H1 (cell line): Measurements from ENCODE around the gene MBOAT1. TPM values are rescaled to one million over a fixed set of nuclear protein-coding genes. Genes with fewer than 3 reads are reported as not detected.

Experiments used
- CTCF ChIA-PET: fragments of 300-600 bp; sonication (Branson Sonifier 250); formaldehyde crosslinking; loops from one replicate; lab custom pipeline; 2021; ENCODE audit not compliant: partially characterized antibody; lab: Charles Lee
- POLR2A ChIA-PET: fragments of 300-600 bp; sonication (Branson Sonifier 250); formaldehyde crosslinking; loops from one replicate; lab custom pipeline; 2021; ENCODE audit warnings: inconsistent platforms; ENCODE audit not compliant: partially characterized antibody; lab: Charles Lee
- DNase-seq, 2 experiments: peaks; one replicate each; pipeline versions ENCODE4 v3.0.0 to v3.0.0-alpha.2; 2010 to 2022; ENCODE audit warnings: low spot score in 2 of 2, low read depth in 1 of 2, mixed read lengths in 1 of 2
- FAIRE-seq: peaks from 2 replicates; lab custom pipeline; 2011; peaks lifted over from hg19 to GRCh38; lab: Jason Lieb, UNC
- H2AFZ ChIP-seq: 2 replicates; pipeline ENCODE4 v1.8.1; 2012; ENCODE audit warnings: low read length, inconsistent platforms
- H2AK5ac ChIP-seq: 2 replicates; pipeline ENCODE4 v1.6.1; 2013; ENCODE audit warnings: low read depth, low read length
- H2BK120ac ChIP-seq: replicated peaks from 2 replicates; pipeline ENCODE3; 2013; ENCODE audit warnings: low read depth, low read length, inconsistent platforms
- H2BK12ac ChIP-seq: 2 replicates; pipeline ENCODE4 v1.6.1; 2013; ENCODE audit warnings: low read depth, low read length
- H2BK15ac ChIP-seq: 2 replicates; pipeline ENCODE4 v1.6.1; 2013; ENCODE audit warnings: low read length
- H2BK20ac ChIP-seq: 2 replicates; pipeline ENCODE4 v1.6.1; 2013; ENCODE audit warnings: low read length
- H2BK5ac ChIP-seq: 2 replicates; pipeline ENCODE4 v1.6.1; 2013; ENCODE audit warnings: low read depth, low read length
- H3K14ac ChIP-seq: 2 replicates; pipeline ENCODE4 v1.6.1; 2013; ENCODE audit warnings: inconsistent platforms; ENCODE audit not compliant: insufficient read length
- H3K18ac ChIP-seq: 2 replicates; pipeline ENCODE4 v1.6.1; 2013; ENCODE audit warnings: low read length; ENCODE audit errors: extremely low read depth
- H3K23ac ChIP-seq: 2 replicates; pipeline ENCODE4 v1.6.1; 2013; ENCODE audit warnings: inconsistent platforms; ENCODE audit not compliant: insufficient read length
- H3K23me2 ChIP-seq: 2 replicates; pipeline ENCODE4 v1.6.1; 2013; ENCODE audit warnings: low read depth, low read length
- H3K27ac ChIP-seq: 2 replicates; pipeline ENCODE4 v1.6.1; 2011; ENCODE audit warnings: low read depth, low read length, inconsistent platforms
- H3K27me3 ChIP-seq, 4 experiments: replicated peaks in 1 of 4; 1 replicate in 1 of 4; 2 replicates in 3 of 4; pipeline versions ENCODE4 v1.6.1 to v1.8.1; 2011 to 2013; ENCODE audit warnings: low read length in 3 of 4, mild to moderate bottlenecking in 3 of 4, inconsistent platforms in 2 of 4, mixed read lengths in 2 of 4, moderate library complexity in 1 of 4; ENCODE audit not compliant: control insufficient read depth in 3 of 4, insufficient read depth in 3 of 4; ENCODE audit errors: extremely low read depth in 1 of 4
- H3K36me3 ChIP-seq, 4 experiments: 2 replicates each; pipeline versions ENCODE4 v1.6.1 to v1.8.1; 2011 to 2013; ENCODE audit warnings: mild to moderate bottlenecking in 4 of 4, low read length in 3 of 4, moderate library complexity in 2 of 4, control low read depth in 1 of 4, inconsistent platforms in 1 of 4; ENCODE audit not compliant: insufficient read depth in 4 of 4, control insufficient read depth in 2 of 4
- H3K4ac ChIP-seq: replicated peaks from 2 replicates; pipeline ENCODE3; 2013; ENCODE audit warnings: low read length, low read depth, mixed read lengths, inconsistent platforms; ENCODE audit not compliant: insufficient read length
- H3K4me1 ChIP-seq, 4 experiments: replicated peaks in 1 of 4; 1 replicate in 1 of 4; 2 replicates in 3 of 4; pipeline versions ENCODE4 v1.6.1 to v1.8.1; 2011 to 2013; ENCODE audit warnings: low read length in 3 of 4, inconsistent platforms in 2 of 4, mixed read lengths in 1 of 4; ENCODE audit not compliant: insufficient read depth in 4 of 4, control insufficient read depth in 3 of 4
- H3K4me2 ChIP-seq, 2 experiments: 2 replicates each; pipeline versions ENCODE4 v1.6.1 to v1.8.1; 2011 to 2013; ENCODE audit warnings: low read depth in 2 of 2, low read length in 2 of 2, control low read depth in 1 of 2, inconsistent platforms in 1 of 2, mild to moderate bottlenecking in 1 of 2; ENCODE audit not compliant: insufficient read depth in 1 of 2
- H3K4me3 ChIP-seq, 4 experiments: fragments of 200-600, 300-600 bp in 1 of 4; sonication (generic), shearing (Covaris generic), sonication (Bioruptor Twin) in 1 of 4; 2 replicates each; pipeline versions ENCODE4 v1.5.1 to v1.8.1; 2011 to 2016; ENCODE audit warnings: low read length in 4 of 4, low read depth in 3 of 4, control low read depth in 2 of 4, inconsistent platforms in 2 of 4, mild to moderate bottlenecking in 2 of 4, mixed read lengths in 1 of 4, moderate library complexity in 1 of 4; ENCODE audit not compliant: insufficient read depth in 2 of 4; ENCODE audit errors: extremely low read depth in 1 of 4
- H3K56ac ChIP-seq: replicated peaks from 2 replicates; pipeline ENCODE3; 2013; ENCODE audit warnings: low read depth, mild to moderate bottlenecking, mixed read lengths, low read length, inconsistent platforms; ENCODE audit not compliant: insufficient read length
- H3K79me1 ChIP-seq: 2 replicates; pipeline ENCODE4 v1.6.1; 2013; ENCODE audit warnings: low read depth, low read length, control low read depth
- H3K79me2 ChIP-seq, 2 experiments: 2 replicates each; pipeline versions ENCODE4 v1.6.1 to v1.8.1; 2012 to 2013; ENCODE audit warnings: low read length in 2 of 2, mild to moderate bottlenecking in 2 of 2, inconsistent platforms in 1 of 2; ENCODE audit not compliant: insufficient read depth in 2 of 2, control insufficient read depth in 1 of 2
- H3K9ac ChIP-seq, 4 experiments: replicated peaks in 1 of 4; 1 replicate in 1 of 4; 2 replicates in 3 of 4; pipeline versions ENCODE4 v1.6.1 to v1.8.1; 2011 to 2013; ENCODE audit warnings: low read depth in 3 of 4, low read length in 3 of 4, control low read depth in 2 of 4, mild to moderate bottlenecking in 2 of 4, moderate library complexity in 2 of 4, inconsistent platforms in 1 of 4; ENCODE audit errors: extremely low read depth in 1 of 4
- H3K9me3 ChIP-seq, 2 experiments: 2 replicates each; pipeline versions ENCODE4 v1.6.1 to v1.8.1; 2012 to 2013; ENCODE audit warnings: mild to moderate bottlenecking in 2 of 2, moderate library complexity in 2 of 2, control low read depth in 1 of 2, inconsistent platforms in 1 of 2, low read depth in 1 of 2, low read length in 1 of 2, mixed read lengths in 1 of 2; ENCODE audit not compliant: insufficient read depth in 2 of 2
- H4K20me1 ChIP-seq, 2 experiments: replicated peaks in 1 of 2; 2 replicates each; pipeline versions ENCODE3 to v1.8.1; 2011 to 2013; ENCODE audit warnings: inconsistent platforms in 2 of 2, low read length in 2 of 2, mild to moderate bottlenecking in 1 of 2; ENCODE audit not compliant: insufficient read depth in 2 of 2, control insufficient read depth in 1 of 2
- H4K5ac ChIP-seq: 2 replicates; pipeline ENCODE4 v1.6.1; 2013; ENCODE audit warnings: low read length, low read depth, mixed read lengths, inconsistent platforms; ENCODE audit not compliant: insufficient read length
- H4K8ac ChIP-seq: 2 replicates; pipeline ENCODE4 v1.8.0; 2013; ENCODE audit warnings: mild to moderate bottlenecking, moderate library complexity, low read length, inconsistent platforms; ENCODE audit not compliant: insufficient read depth; ENCODE audit errors: extremely low read depth
- H4K91ac ChIP-seq: replicated peaks from 2 replicates; pipeline ENCODE3; 2013; ENCODE audit warnings: low read length, mixed read lengths, inconsistent platforms; ENCODE audit not compliant: insufficient read length
- CHD1 ChIP-seq: IDR thresholded peaks from 2 replicates; pipeline ENCODE4 v1.6.1; 2012; ENCODE audit warnings: low read depth, low read length, improper control_type of control experiment
- EP300 ChIP-seq, 2 experiments: IDR thresholded peaks; 1 replicate in 1 of 2; 2 replicates in 1 of 2; pipeline ENCODE4 v1.6.1; 2011 to 2012; ENCODE audit warnings: low read depth in 2 of 2, low read length in 2 of 2, mild to moderate bottlenecking in 2 of 2, borderline replicate concordance in 1 of 2, inconsistent platforms in 1 of 2, moderate library complexity in 1 of 2
- GTF2F1 ChIP-seq: IDR thresholded peaks from 2 replicates; pipeline ENCODE4 v1.6.1; 2012; ENCODE audit warnings: low read depth, low read length, improper control_type of control experiment, borderline replicate concordance
- HDAC6 ChIP-seq: IDR thresholded peaks from one replicate; pipeline ENCODE4 v1.7.1; 2012; ENCODE audit warnings: low read depth, mild to moderate bottlenecking, inconsistent platforms, low read length, moderate library complexity
- MAX ChIP-seq: IDR thresholded peaks from 2 replicates; pipeline ENCODE4 v1.6.1; 2012; ENCODE audit warnings: inconsistent platforms
- PHF8 ChIP-seq: fragments of 200-600 bp; sonication (generic); conservative IDR thresholded peaks from 2 replicates; pipeline ENCODE4 v1.7.1; 2012; ENCODE audit warnings: low read depth, mild to moderate bottlenecking, inconsistent platforms, low read length, moderate library complexity
- RAD21 ChIP-seq, 2 experiments: IDR thresholded peaks in 1 of 2; conservative IDR thresholded peaks in 1 of 2; 2 replicates each; pipeline ENCODE4 v1.6.1; 2011; ENCODE audit warnings: low read depth in 2 of 2, low read length in 2 of 2, improper control_type of control experiment in 1 of 2, inconsistent platforms in 1 of 2, mild to moderate bottlenecking in 1 of 2, moderate library complexity in 1 of 2
- SAP30 ChIP-seq: fragments of 300-600 bp; sonication (generic); IDR thresholded peaks from 2 replicates; pipeline ENCODE4 v1.7.1; 2012; ENCODE audit warnings: low read length, moderate library complexity, mild to moderate bottlenecking, inconsistent platforms; ENCODE audit not compliant: insufficient read depth, insufficient replicate concordance
- SIX5 ChIP-seq: IDR thresholded peaks from 2 replicates; pipeline ENCODE4 v1.6.1; 2011; ENCODE audit warnings: mild to moderate bottlenecking, low read depth, low read length
- TCF12 ChIP-seq: IDR thresholded peaks from 2 replicates; pipeline ENCODE4 v1.6.1; 2011; ENCODE audit warnings: low read depth, mild to moderate bottlenecking, low read length
- TEAD4 ChIP-seq: IDR thresholded peaks from 2 replicates; pipeline ENCODE4 v1.6.1; 2012; ENCODE audit warnings: low read depth, low read length, inconsistent platforms, mixed read lengths
- WGBS, 2 experiments: shearing (Covaris generic) in 1 of 2; methylation state at CpG; one replicate each; pipeline versions ENCODE4 v1.1.6 to v1.1.7; 2013 to 2015; ENCODE audit warnings: low lambda C conversion rate in 2 of 2, mixed read lengths in 2 of 2, inconsistent platforms in 1 of 2, low coverage in 1 of 2, missing lambda C conversion rate in 1 of 2; ENCODE audit not compliant: insufficient replicate concordance in 2 of 2, insufficient coverage in 1 of 2, insufficient read length in 1 of 2; ENCODE audit errors: extremely low coverage in 1 of 2, missing lambda C conversion rate in 1 of 2; 5-methylcytosine and 5-hydroxymethylcytosine counted together
- polyA plus RNA-seq, 7 experiments: library from polyadenylated mRNA; depleted of rRNA in 3 of 7; stranded (reverse) in 5 of 7; unstranded in 2 of 7; fragments of >200 nt in 5 of 7; fragments of 200-250 nt in 2 of 7; gene quantifications; 1 replicate in 5 of 7; 2 replicates in 1 of 7; 4 replicates in 1 of 7; pipeline versions ENCODE4 v1.2.1 to v1.2.3, GENCODE V29; 2011 to 2013; ENCODE audit warnings: missing spikeins in 2 of 7, mixed read lengths in 2 of 7
- total RNA-seq: library from RNA; stranded (reverse); fragmentation: NEBNext Ultra II Directional; extraction: Animal tissue kit (Norgen Biotek cat#: 25700); gene quantifications from 2 replicates; pipeline ENCODE4 v1.2.1, GENCODE V29; 2021

Gene MBOAT1
- total and polyA plus RNA-seq, 2 of the 8 experiments (the other 6 are each of a cell fraction or from before 2014, with no cell fraction given), result 4.9 to 19.5 TPM

GRCh38 chr6:20099156-20099555 lies 113.1 kb downstream of the MBOAT1 start:
- Histone ChIP-seq H4K8ac (no peak overlapping the region), H2BK5ac (no peak overlapping the region), H2BK20ac (no peak overlapping the region), H3K14ac (no peak overlapping the region), H3K56ac (no peak overlapping the region), H4K20me1 (no peaks in the 10 kb centered on the region), H3K36me3 (no peaks in the 10 kb centered on the region), H3K23ac (no peak overlapping the region), H3K4me3 (no peak overlapping the region), H2BK12ac (no peak overlapping the region), H3K4me2 (no peak overlapping the region), H3K23me2 (no peaks in the 10 kb centered on the region), H3K18ac (no peak overlapping the region), H3K9ac (no peak overlapping the region), H3K4ac (no peak overlapping the region), H3K27ac (no peak overlapping the region), H4K5ac (no peak overlapping the region), H2BK15ac (no peak overlapping the region), H3K9me3 (no peaks in the 10 kb centered on the region), H3K4me1 (no peaks in the 10 kb centered on the region; a peak in 1 of 7 replicates), H2AFZ (no peak overlapping the region), H4K91ac (no peak overlapping the region), H2AK5ac (no peak overlapping the region), H3K79me1 (no peaks in the 10 kb centered on the region), H2BK120ac (no peak overlapping the region), H3K79me2 (no peaks in the 10 kb centered on the region), H3K27me3 (no peaks in the 10 kb centered on the region)
- CTCF ChIA-PET, result interaction anchor here (0.6 to 3.1 kb wide), 5 partner anchors 22 to 1737 kb away, joined by 3 to 21 read pairs (median 3); no protein-coding TSS in a partner anchor
- DNase-seq (no peak), FAIRE-seq (no peak)
- POLR2A ChIA-PET, result no interaction called here
- TF ChIP-seq TEAD4 (no peak), EP300 (IDR thresholded peaks at IDR 0.05; ENCODE audit: borderline replicate concordance in 1 of 2, low read depth in 2 of 2, low read length in 2 of 2) (no peak), MAX (no peak), SIX5 (no peak), CHD1 (no peak), RAD21 (IDR thresholded peaks at IDR 0.05 in 1 of 2, conservative IDR thresholded peaks at IDR 0.05 in 1 of 2; ENCODE audit: low read depth in 2 of 2, low read length in 2 of 2) (no peak), PHF8 (no peak), HDAC6 (no peak), TCF12 (no peak), GTF2F1 (no peak), SAP30 (no peak)
- WGBS, 2 experiments, result 95% methylated on average over 5 of the region's 5 CpGs; no CpG with 5 or more reads in 1 of the 2 experiments
